Heart left ventricle (tissue), 13 donors: Measurements from ENCODE around the gene EPHA8.

Source experiments
- CTCF ChIP-seq, 12 donors: fragments of 200-600 bp; sonication (generic) in 4 of 12; IDR thresholded peaks; one replicate each; pipeline versions ENCODE4 v1.5.0 to v1.8.0; 2018 to 2022; ENCODE audit warnings: antibody characterized with exemption in 12 of 12, mild to moderate bottlenecking in 5 of 12
- POLR2A ChIP-seq, 2 donors: fragments of 450-650 bp; IDR thresholded peaks; one replicate each; pipeline ENCODE4 v1.6.1; 2017; ENCODE audit warnings: antibody characterized with exemption in 2 of 2, mild to moderate bottlenecking in 2 of 2, moderate library complexity in 2 of 2
- donor health status: ischemic (EF 13 %, LVEDD 7.1; RV severe dilation, severe dysfunction).
- donor health status: DM: no; HTN: yes; CAD: no.
- donor health status: DM: no; HTN: no; CAD: no.
- donor health status: ischemic (EF 25% LVEDD 6.9; RV normal size, moderate dysfunction).
- donor health status: ischemic (EF 25% LVEDD 5.7; RV mildly dilated, moderate dysfunction).
- donor health status: ischemic (EF 35%, LVEDD 5.7; RV mildly dilated, moderate dysfunction).
- donor health status: nonischemic (EF 11% LVEDD 7.7; RV severe dilation, severe dysfunction).
- donor health status: DM: yes; HTN: yes; CAD: no.
- donor health status: PGD.
- donor health status: ischemic (EF 29% LVEDD 5.4; RV normal size, mild dysfunction).
- donor health status: nonischemic (EF 23%, LVEDD 6.1; RV moderate dilation, normal function).

GRCh38 chr1:22598736-22599135, 35.4 kb downstream of the EPHA8 start:
- TF ChIP-seq CTCF (IDR thresholded peaks at IDR 0.05): no peak
- no peak for TF ChIP-seq POLR2A (IDR thresholded peaks at IDR 0.05)
